H1 (cell line): ENCODE results near the gene IFNK. TPM values are rescaled to one million over a fixed set of nuclear protein-coding genes. Genes with fewer than 3 reads are reported as not detected.

ENCODE experiments used
- ASH2L ChIP-seq: fragments of 200-600, 300-600 bp; sonication (generic); IDR thresholded peaks from one replicate; pipeline ENCODE4 v1.7.1; 2017; ENCODE audit warnings: low read length
- CHD1 ChIP-seq: IDR thresholded peaks from 2 replicates; pipeline ENCODE4 v1.6.1; 2012; ENCODE audit warnings: low read depth, low read length, improper control_type of control experiment
- EP300 ChIP-seq, 2 experiments: IDR thresholded peaks; 1 replicate in 1 of 2; 2 replicates in 1 of 2; pipeline ENCODE4 v1.6.1; 2011 to 2012; ENCODE audit warnings: low read depth in 2 of 2, low read length in 2 of 2, mild to moderate bottlenecking in 2 of 2, borderline replicate concordance in 1 of 2, inconsistent platforms in 1 of 2, moderate library complexity in 1 of 2
- RNF2 ChIP-seq: fragments of 200-900, 300-1000 bp; sonication (generic); IDR thresholded peaks from 2 replicates; pipeline ENCODE4 v1.7.1; 2016; ENCODE audit warnings: borderline replicate concordance, low read depth, mild to moderate bottlenecking, antibody characterized with exemption, low read length; ENCODE audit not compliant: poor library complexity, severe bottlenecking; ENCODE audit errors: missing control alignments
- SP4 ChIP-seq: IDR thresholded peaks from 2 replicates; pipeline ENCODE4 v1.6.1; 2012; ENCODE audit warnings: low read length, inconsistent platforms
- SRF ChIP-seq: IDR thresholded peaks from 2 replicates; pipeline ENCODE4 v1.6.1; 2011; ENCODE audit warnings: mild to moderate bottlenecking, low read depth, low read length, moderate library complexity
- polyA plus RNA-seq, 7 experiments: library from polyadenylated mRNA; depleted of rRNA in 3 of 7; stranded (reverse) in 5 of 7; unstranded in 2 of 7; fragments of >200 nt in 5 of 7; fragments of 200-250 nt in 2 of 7; gene quantifications; 1 replicate in 5 of 7; 2 replicates in 1 of 7; 4 replicates in 1 of 7; pipeline versions ENCODE4 v1.2.1 to v1.2.3, GENCODE V29; 2011 to 2013; ENCODE audit warnings: missing spikeins in 2 of 7, mixed read lengths in 2 of 7
- total RNA-seq: library from RNA; stranded (reverse); fragmentation: NEBNext Ultra II Directional; extraction: Animal tissue kit (Norgen Biotek cat#: 25700); gene quantifications from 2 replicates; pipeline ENCODE4 v1.2.1, GENCODE V29; 2021

IFNK gene
- total and polyA plus RNA-seq, 2 of the 8 experiments (the other 6 are each of a cell fraction or from before 2014, with no cell fraction given) = not detected

DNA sequence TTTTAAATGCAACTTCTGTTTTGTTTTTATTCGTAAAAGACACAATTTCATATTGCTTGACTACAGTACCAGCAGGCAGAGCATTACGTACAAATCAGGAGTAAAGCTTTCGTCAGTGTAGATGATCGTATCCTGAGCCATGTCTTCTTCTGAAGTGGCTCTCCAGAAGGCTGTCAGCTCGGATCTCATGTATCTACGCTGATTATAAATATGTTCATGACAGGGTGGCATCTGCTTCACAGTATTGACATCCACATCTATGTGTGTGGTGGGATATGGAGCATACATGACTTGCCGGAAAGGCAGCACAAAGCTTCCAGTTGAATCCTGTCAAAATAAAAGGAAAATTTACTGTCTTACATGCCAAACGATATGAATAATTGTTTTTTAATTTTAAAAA, 32.4 kb downstream of the IFNK start (continued):
- TF ChIP-seq RNF2 (no peak), ASH2L (no peak), CHD1 (no peak), EP300 (IDR thresholded peaks at IDR 0.05; ENCODE audit: borderline replicate concordance in 1 of 2, low read depth in 2 of 2, low read length in 2 of 2) (no peak), SRF (no peak), SP4 (no peak)
